Prostate gland (tissue), 2 donors: Measurements from ENCODE around the gene PSTPIP1.

Source experiments
- CTCF ChIP-seq, 4 experiments: fragments of 200-600 bp in 2 of 4; fragments of 450-650 bp in 2 of 4; sonication (generic) in 2 of 4; IDR thresholded peaks; 1 replicate in 3 of 4; 2 replicates in 1 of 4; pipeline ENCODE4 v1.5.1; 2016 to 2019; ENCODE audit warnings: antibody characterized with exemption in 4 of 4, mild to moderate bottlenecking in 2 of 4, moderate library complexity in 2 of 4
- POLR2A ChIP-seq: fragments of 450-650 bp; IDR thresholded peaks from one replicate; pipeline ENCODE4 v1.6.1; 2016; ENCODE audit warnings: antibody characterized with exemption, mild to moderate bottlenecking
- POLR2AphosphoS5 ChIP-seq: sonication (generic); formaldehyde crosslinking; IDR thresholded peaks from one replicate; pipeline ENCODE4 v1.6.1; 2017; ENCODE audit warnings: antibody characterized with exemption

DNA sequence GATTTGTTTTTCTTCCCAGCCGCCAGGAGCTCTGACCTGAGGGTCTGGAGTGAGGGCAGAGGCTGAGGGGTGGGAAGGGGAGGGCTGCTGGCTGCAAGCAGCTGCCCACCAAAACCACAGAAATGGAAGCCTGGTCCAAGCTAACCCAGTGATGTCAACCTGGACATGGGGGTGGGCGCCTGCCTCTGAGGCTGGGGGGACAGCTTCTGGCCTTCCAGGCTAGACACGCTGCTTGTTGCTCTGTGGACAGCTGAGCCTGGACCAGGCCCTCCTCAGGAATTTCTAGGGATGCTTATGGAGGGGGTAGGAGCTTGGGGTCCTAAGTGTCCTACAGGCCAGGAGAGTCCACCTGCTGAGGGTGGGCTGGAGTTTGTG is 21.4 kb downstream of the PSTPIP1 start:
- TF ChIP-seq POLR2A (no peak), CTCF (IDR thresholded peaks at IDR 0.05) (no peak), POLR2AphosphoS5 (no peak)
